Measurements from ENCODE around the gene BSCL2. TPM values are rescaled to one million over a fixed set of nuclear protein-coding genes. Genes with fewer than 3 reads are reported as not detected.
A peak's percentile ranks its signal among the peaks of the same experiment; 100 is the strongest.

The BSCL2 gene
- total RNA-seq, 1 experiment from 2014 or later = 77.4 TPM

DNA sequence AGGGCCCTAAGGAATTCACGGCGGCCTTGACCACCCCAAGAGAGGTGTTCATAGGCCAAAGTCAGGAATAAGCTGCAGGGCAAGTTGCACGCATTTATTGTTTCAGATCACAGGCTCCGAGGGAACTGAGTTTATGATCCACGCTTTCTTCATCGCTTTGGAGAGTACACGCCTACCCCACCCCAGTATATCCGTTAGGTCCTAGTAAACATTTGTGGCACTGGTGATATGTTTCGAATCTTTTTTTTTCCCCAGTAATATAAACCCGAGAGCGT is 61.6 kb downstream of the BSCL2 start:
- Histone ChIP-seq H2BK20ac (ENCODE audit: low read depth, low read length, poor library complexity, severe bottlenecking) (no peak overlapping the region), H2BK15ac (ENCODE audit: low read depth, low read length) (no peak overlapping the region), H4K5ac (ENCODE audit: insufficient read length, low read depth, low read length) (no peak overlapping the region), H3K9me3 (ENCODE audit: control insufficient read depth, low read depth, low read length) (no peaks in the 10 kb centered on the region), H3K4me2 (ENCODE audit: insufficient read depth, insufficient read length, low read length) (peak overlapping the region; percentile 74), H2AFZ (ENCODE audit: low read length) (no peak overlapping the region), H3K79me1 (ENCODE audit: insufficient read depth, low read depth, low read length, poor library complexity, severe bottlenecking) (no peaks in the 10 kb centered on the region), H2AK5ac (ENCODE audit: insufficient read length, low read length) (no peak overlapping the region), H3K4me1 (ENCODE audit: insufficient read depth, low read length) (peaks cover 3% of the 10 kb centered on the region; the same call in 1 of the 2 replicates), H3K23me2 (ENCODE audit: insufficient read length, low read depth, low read length, poor library complexity, severe bottlenecking) (peaks cover 5% of the 10 kb centered on the region), H3K79me2 (ENCODE audit: insufficient read depth, low read length) (peaks cover 10% of the 10 kb centered on the region; the same call in 1 of the 2 replicates), H3K56ac (ENCODE audit: insufficient read length, low read depth, low read length) (no peak overlapping the region), H2BK5ac (ENCODE audit: insufficient read length, low read length) (no peak overlapping the region), H3K23ac (ENCODE audit: insufficient read length, low read depth, low read length) (no peak overlapping the region), H3K4ac (ENCODE audit: low read depth, low read length) (no peak overlapping the region), H3K27ac (ENCODE audit: insufficient read length, low read depth, low read length) (no peak overlapping the region), H2BK12ac (ENCODE audit: insufficient read length, low read depth, low read length) (no peak overlapping the region), H4K91ac (ENCODE audit: insufficient read length, low read depth, low read length) (no peak overlapping the region), H4K8ac (replicated peaks; ENCODE audit: insufficient read length, low read depth, low read length) (no peak overlapping the region), H3T11ph (ENCODE audit: low read length) (no peak overlapping the region), H3K14ac (ENCODE audit: insufficient read depth, low read length) (no peak overlapping the region), H2BK120ac (ENCODE audit: low read depth, low read length, poor library complexity, severe bottlenecking) (no peak overlapping the region), H3K27me3 (ENCODE audit: insufficient read depth, low read length) (no peaks in the 10 kb centered on the region), H3K18ac (ENCODE audit: insufficient read length, low read depth, low read length) (no peak overlapping the region), H3K9ac (ENCODE audit: extremely low read depth, insufficient read length, low read length) (peak overlapping the region; percentile 86), H4K20me1 (ENCODE audit: control insufficient read depth, insufficient read depth, insufficient read length) (no peaks in the 10 kb centered on the region)
- WGBS (ENCODE audit: extremely low coverage, insufficient read length, low lambda C conversion rate) = no CpG with 5 or more reads among the region's 11 CpGs
- Mint-ChIP-seq H3K4me3 (peak overlapping the region; percentile 98 to 100), H3K4me1 (peaks cover 7 to 9% of the 10 kb centered on the region in 2 experiments), H3K36me3 (ENCODE audit: insufficient read depth in 1 of 3, low read depth in 3 of 3) (peaks cover 14 to 47% (median 32%) of the 10 kb centered on the region in 3 experiments), H3K9me3 (no peaks in the 10 kb centered on the region), H3K27me3 (ENCODE audit: low read depth) (no peaks in the 10 kb centered on the region), H3K27ac (peak overlapping the region; percentile 84 to 98 (median 98))
- TF ChIP-seq, protein P1, sequence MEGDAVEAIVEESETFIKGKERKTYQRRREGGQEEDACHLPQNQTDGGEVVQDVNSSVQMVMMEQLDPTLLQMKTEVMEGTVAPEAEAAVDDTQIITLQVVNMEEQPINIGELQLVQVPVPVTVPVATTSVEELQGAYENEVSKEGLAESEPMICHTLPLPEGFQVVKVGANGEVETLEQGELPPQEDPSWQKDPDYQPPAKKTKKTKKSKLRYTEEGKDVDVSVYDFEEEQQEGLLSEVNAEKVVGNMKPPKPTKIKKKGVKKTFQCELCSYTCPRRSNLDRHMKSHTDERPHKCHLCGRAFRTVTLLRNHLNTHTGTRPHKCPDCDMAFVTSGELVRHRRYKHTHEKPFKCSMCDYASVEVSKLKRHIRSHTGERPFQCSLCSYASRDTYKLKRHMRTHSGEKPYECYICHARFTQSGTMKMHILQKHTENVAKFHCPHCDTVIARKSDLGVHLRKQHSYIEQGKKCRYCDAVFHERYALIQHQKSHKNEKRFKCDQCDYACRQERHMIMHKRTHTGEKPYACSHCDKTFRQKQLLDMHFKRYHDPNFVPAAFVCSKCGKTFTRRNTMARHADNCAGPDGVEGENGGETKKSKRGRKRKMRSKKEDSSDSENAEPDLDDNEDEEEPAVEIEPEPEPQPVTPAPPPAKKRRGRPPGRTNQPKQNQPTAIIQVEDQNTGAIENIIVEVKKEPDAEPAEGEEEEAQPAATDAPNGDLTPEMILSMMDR (conservative IDR thresholded peaks at IDR 0.05) = no peak
- DNase-seq = no peak
